ENCODE data around the gene TMOD1. TPM values are rescaled to one million over a fixed set of nuclear protein-coding genes. Genes with fewer than 3 reads are reported as not detected.

Gene TMOD1
- total and polyA plus RNA-seq, 9 of the 15 experiments (the other 6 are each of a cell fraction or from before 2014, with no cell fraction given), result 7.1 to 41.2 (median 14.2) TPM

GRCh38 chr9:97567894-97568202, 66.4 kb downstream of the TMOD1 start (continued):
- TF ChIP-seq FOXK2 (conservative IDR thresholded peaks at IDR 0.05 in 1 of 2, IDR thresholded peaks at IDR 0.05 in 1 of 2; ENCODE audit: low read depth in 2 of 2) (no peak), MTA3 (IDR thresholded peaks at IDR 0.05; ENCODE audit: borderline replicate concordance) (no peak), IFI16 (CRISPR knock-in tag; IDR thresholded peaks at IDR 0.05) (no peak), ARID2 (IDR thresholded peaks at IDR 0.05) (no peak), REST (IDR thresholded peaks at IDR 0.05; ENCODE audit: borderline replicate concordance) (no peak), REST (CRISPR knock-in tag; IDR thresholded peaks at IDR 0.05; ENCODE audit: low read depth) (no peak), E2F4 (CRISPR knock-in tag; IDR thresholded peaks at IDR 0.05; ENCODE audit: low read depth) (no peak), STAT6 (CRISPR knock-in tag; IDR thresholded peaks at IDR 0.05) (no peak), CBX3 (IDR thresholded peaks at IDR 0.05; ENCODE audit: borderline replicate concordance in 1 of 2, low read length in 2 of 2) (no peak), ETV6 (IDR thresholded peaks at IDR 0.05; ENCODE audit: borderline replicate concordance in 1 of 2, low read depth in 2 of 2, low read length in 1 of 2) (0 out of 4 replicates have a peak, but pooled peaks of 1 of the 2 experiments have one; percentile 49), ETV6 (CRISPR knock-in tag; IDR thresholded peaks at IDR 0.05; ENCODE audit: borderline replicate concordance) (no peak), EP400 (IDR thresholded peaks at IDR 0.05) (no peak), FOXP4 (CRISPR knock-in tag; IDR thresholded peaks at IDR 0.05; ENCODE audit: borderline replicate concordance) (no peak)

Data from K562 (cell line).